HG03575 (cell line): ENCODE data around the gene RASGRP2.

ENCODE experiments used
- ATAC-seq: cut with Tn5 transposase; IDR thresholded peaks from one replicate; pipeline ENCODE4 v1.9.1; 2021; ENCODE audit not compliant: unreplicated experiment, insufficient number of reproducible peaks, low FRiP score; ENCODE audit errors: extremely low read depth

RASGRP2 gene

DNA sequence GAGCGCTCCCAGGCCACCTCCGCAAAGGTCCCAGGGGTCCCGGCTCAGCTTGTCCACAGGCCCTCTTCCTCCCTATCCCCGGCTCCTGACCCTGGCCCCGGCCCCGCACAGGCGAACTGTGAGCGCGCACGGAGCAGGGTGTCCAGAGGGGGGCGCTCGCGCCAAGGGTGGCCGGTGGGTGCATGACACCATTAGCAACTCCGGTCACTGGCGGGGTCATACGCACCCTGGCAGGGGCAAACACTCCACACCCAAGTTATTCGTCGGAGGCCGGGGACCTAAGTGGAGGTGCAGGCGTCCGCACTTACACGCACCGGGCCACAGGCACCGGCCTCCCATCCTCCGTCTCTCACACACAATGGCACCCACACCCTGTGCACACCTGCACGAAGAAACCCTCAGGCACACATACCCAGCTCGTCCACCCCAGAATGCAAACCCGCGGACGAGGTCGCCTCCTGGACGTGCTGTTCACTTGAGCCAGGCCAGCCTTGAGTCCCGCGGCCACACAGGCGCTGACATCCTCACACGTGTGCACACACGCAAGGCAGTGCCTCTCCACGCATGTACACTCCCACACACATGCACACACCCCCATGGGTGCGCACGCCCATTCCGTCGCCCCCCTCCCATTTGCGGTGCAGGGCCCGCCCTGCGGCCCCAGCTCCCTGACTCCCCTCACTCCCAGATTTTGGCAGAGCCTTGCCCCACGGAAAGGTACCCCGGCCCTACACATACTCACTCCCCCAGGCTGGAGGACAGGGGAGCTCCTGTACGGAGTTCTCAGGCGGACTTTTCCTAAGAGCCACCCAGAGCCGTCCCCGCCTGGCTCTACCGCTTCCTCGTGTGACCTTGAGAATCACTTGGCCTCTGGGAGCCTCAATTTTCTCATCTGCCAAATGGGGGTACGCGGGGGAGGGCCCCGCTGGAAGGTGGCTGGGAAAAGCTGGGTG, at the start of gene RASGRP2:
TSS of gene RASGRP2 (minus strand) at position 552 of the 953 bp plus-strand sequence. CDS start 1,276 bp downstream, outside the sequence.
- ATAC-seq, result no peak

DNA sequence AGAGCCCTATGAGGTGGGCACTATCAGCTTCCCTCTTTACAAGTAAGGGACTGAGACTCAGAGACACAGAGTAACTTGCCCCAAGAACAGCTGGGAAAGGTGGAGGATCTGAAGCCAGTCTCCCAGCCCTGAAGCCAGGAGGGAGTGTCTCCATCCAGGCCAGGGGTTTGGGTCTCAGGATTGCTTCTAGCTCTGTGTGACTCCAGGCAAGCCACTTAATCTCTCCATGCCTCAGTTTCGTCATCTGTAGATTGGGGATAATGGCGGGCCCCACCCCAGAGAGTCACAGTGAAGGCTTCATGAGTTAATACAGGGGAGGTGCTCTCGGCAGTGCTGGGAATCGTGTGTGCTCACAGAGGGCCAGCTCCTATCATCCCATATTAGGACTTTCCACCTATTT, 48.5 kb upstream of the RASGRP2 start:
- no peak for ATAC-seq

DNA sequence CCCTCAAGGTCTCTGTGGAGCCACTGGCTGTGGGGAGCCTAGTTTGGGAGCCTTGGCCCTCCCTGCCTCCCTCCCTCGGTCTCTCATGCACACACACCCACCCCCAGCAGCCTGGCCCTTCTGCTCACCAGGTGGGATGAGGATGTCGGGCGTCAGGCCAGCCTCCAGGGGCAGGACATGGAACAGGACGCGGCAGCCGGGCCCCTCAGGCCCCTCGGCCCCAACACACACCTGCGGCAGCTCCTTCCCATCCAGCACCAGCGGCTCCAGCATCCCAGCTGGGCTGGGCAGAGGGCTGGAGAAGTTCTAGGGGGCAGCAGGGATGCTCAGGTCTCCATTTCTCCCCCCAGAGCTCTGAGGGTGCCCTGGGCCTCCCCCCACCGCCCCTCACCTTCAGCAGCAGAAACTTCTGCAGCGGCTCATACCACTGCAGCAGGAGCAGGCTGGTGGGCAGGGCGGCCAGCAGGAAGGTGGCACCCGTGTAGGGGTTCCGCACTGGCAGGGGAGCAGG, 47.9 kb upstream of the RASGRP2 start:
- ATAC-seq, result no peak

DNA sequence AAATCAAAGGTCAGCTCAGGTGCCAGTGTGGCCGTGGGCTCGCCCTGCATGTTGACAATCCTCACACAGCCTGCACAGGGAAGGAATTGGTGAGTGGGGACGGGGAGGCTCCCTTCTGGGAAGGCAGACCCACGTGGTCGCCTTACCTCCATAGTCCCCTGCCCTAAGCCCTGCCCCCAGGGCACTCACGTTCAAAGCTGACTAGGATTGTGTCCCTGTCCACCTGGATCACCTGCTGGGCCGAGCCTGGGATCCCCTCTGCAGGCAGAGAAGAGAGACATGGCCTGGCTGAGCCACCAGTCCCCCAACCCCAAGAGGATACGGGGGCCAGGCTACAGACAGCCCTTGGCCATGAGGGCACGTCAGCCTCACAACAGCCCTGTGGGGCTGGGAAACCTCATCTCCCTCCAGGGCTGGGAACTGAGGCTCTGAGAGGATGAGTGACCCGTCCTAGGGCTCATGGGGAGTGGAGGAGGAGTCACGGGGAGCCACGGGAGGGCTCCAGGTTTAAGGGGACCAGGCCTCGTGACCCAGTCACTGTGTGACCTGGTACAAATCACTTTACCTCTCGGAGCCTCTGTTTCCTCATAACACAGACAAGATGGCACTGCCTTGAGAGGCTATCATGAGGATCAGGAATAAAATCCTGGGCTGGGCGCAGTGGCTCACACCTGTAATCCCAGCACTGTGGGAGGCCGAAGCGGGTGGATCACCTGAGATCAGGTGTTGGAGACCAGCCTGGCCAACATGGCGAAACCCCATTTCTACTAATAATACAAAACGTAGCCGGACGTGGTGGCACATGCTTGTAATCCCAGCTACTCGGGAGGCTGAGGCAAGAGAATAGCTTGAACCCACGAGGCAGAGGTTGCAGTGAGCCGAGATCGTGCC, 46.5 kb upstream of the RASGRP2 start:
- no peak for ATAC-seq

DNA sequence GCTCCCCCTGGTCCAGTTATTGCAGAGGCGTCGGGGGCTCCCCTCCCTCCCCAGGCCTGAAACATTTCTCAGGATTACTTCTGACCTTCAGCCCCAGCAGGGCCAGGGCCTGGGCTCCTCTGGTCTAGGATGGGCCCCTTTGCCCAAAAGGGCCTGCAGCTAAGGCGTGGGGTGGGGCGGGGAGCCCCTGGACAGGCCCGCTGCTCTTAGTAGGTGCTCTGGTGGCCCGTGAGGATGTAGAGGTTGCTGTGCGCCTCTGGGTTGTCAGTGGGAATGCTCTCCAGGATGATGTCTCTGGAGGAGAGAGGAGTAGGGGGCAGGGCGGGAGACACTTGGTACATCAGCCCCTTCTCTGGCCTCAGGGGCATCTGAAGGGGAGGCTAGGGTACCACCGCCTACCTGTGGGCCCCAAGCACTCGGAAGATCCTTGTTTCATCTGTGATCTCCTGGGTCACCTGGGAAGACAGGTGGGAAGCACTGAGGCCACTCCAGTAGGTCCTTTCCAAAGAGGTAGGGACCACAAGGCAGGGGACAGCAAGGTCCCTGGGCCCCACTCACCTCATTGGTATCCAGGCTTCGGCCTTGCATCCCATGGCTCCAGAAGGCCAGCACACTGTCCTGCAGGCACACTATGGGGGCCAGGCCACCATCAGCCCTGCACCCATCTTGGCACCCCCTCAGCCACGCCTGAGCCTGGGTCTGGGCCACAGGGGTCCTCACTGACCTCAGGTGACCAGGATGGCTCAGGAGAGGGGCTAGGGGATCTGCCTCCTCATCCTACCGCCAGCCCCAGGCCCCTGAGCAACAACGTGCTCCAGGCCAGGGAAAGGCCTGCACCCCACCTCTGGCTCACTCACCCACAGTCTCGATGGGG, 45.6 kb upstream of the RASGRP2 start:
- no peak for ATAC-seq

DNA sequence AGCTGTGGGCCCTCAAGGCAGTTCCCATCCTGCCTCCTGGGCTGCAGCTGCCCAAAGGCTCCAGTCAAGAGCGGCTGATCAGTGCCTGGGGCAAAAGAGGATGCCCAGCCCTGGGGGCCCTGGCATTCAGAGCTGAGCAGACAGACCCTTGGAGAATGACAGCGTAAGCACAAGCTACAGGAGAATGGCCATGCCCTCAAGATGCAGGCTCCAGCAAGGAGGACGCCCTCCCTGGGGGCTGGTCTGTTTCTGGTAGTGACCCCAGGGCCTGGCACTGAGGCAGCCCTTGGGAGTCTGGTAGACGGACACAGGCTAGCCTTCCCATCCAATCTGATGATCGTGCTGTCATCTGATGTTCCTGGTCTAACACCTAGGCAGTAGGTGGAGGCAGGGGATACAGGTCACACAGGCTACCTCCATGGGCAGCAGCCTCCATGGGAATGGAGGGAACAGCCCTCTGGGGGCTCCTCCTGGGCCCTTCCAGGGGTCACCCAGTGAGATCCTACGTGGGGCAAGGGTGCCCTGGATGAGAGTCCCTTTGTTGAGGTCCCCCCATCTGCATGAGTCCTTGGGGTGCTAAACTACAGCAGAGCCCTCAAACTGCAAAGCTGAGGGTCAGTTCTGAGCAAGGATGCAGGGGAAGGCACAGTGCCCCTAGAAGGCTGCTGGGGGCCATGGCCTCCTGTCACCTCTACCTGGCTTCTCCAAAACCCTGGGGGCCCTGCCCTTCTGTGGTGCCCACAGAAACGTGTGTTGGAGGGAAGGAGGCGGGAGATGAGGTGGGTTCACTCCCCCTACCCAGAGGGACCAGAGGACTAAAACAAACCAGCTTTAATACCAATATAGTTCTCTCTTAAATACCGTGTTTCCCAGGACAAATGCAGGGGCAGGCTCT, 44.6 kb upstream of the RASGRP2 start:
- no peak for ATAC-seq

DNA sequence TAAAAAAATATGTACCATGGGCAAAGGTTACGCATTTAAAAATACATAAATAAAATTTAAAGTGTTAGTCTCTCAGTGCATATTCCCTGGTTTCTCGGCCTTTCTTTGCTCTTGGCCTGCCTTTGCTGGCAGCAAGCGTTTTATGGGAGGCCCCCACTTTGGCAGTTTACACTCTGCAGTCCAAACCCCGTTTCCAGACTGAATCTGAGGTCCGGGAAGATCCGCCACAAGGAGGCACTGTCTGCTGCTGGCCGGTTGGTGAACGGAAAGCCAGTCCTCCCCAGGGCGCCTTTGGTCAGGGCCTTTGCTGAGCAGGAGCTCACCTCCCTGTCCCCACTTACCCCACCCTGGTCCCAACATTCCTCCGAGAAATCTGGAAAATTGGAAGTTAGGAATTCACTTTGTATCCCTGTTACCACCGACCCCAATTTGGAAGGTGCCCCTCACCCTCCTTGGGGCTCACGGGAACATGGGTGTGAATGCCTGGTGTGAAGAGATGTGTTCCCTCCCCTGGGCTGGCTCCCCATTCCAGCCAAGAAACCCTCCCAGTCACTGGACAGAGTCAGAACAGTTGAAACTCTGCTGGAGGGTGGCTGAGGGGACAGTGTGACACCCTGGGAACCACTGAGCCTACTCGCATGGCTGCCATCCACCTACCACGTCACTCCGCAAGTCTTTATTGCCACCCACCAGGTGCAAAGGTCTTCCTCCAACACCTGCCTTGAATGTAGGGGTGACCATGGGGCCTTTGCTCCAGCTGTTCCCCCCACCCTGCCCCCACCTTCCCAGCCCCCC, 43.8 kb upstream of the RASGRP2 start:
- no peak for ATAC-seq

DNA sequence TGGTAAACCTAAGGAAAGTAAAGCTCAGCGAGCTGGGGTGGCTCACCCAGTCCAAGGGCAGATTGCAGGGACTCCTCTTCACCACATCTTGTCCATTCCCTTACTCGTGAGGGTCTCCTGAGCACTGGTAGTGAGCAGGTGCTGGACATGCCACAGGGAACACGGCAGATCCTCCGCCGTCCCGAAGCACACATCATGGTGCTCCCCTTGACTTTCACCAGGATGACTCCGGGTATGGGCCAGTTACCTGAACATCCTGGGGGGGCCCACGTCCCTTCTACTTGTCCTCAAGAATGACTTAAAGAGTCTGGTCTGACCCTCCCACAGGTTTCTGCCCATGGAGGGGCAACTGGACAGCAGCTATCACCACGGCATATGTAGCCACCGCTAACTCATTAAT, 42.4 kb upstream of the RASGRP2 start:
- no peak for ATAC-seq

DNA sequence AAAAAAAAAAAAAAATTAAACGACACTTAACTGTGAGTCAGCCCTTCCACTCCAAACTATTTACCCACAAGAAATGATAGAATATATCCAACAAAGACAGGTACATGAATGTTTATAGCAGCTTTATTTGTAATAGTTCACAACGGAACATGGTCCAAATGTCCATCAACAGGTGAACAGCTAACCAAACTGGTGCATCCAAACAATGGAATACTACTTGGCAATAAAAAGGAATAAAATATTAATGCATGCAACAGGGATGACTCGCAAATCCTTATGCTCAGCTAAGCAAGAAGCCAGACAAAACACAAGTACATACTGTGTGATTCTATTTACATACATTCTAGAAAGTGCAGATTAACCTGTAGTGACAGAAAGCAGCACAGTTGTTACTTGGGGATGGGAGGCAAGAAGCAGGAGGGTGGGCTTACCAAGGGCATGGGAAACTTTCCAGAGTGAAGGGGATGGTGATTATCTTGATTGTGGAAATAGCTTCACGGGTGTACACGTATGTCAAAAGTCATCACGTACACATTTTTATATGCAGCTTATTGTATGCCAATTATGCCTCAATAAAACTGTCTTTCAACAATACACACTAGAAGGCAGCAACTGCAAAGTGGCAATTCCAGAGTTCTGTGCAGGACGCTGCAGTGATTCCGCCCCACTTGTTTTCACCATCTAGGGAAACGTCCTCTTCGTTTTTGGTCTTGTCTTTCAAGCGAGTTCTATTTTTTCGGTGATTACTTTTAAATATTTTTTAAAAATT, 41.1 kb upstream of the RASGRP2 start:
- ATAC-seq, result no peak

DNA sequence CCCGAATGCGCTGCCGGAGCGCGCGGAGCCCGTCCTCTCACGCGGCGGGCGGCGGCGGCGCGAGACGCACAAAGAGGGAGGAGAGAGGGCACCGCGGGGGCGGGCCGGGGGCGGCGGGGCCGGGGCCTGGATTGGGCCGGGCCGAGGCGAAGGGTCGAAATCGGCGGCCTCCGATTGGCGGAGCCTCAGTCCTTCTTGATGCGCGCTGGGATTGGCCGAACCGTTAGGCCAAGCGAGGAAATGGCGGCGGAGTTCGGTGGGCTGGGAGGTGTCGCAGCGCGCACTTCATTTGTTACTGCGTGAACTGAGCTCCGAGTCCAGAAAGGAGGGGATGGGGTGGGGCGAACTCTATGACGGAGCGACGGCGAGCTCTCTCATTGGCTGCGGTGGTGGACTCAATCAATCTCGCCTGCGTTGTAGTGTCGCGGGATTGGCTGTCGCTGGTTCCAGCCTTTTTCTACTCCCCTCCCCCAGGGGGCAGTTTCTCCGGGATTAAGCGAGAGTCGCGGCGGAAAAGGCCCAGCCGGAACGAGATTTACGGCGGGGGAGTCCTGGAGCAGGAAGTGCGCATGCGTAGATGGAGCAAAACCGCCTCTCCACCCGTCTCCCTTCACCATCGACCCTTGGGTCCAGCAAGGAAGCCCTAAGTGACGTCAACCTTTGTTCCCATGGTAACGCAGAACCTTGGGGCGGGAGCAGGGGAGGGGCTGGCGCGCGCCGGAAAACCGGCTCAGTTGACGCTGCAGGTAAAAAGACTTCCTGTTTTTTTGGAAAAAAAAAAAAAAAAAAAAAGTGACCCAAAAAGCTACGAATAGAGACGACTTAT, 34.7 kb upstream of the RASGRP2 start, which contains the start of gene SF1:
TSS of gene SF1 (minus strand) at position 70 of the 826 bp plus-strand sequence. CDS start 150 bp downstream, outside the sequence.
- ATAC-seq, result peak; percentile 35

DNA sequence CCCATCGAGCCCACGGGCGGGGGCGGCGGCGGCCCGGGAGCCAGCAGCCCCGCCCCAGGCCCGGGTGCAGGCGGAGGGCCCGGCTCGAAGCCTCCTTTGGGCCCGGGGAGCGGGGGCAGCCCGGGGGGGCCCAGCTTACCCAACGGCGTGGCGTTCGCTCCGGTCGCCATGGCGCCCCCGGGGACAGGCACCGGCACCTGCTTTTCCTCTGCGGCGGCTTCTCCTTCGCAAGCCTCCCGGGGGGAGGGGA, 34.2 kb upstream of the RASGRP2 start:
- ATAC-seq, result peak; percentile 1

DNA sequence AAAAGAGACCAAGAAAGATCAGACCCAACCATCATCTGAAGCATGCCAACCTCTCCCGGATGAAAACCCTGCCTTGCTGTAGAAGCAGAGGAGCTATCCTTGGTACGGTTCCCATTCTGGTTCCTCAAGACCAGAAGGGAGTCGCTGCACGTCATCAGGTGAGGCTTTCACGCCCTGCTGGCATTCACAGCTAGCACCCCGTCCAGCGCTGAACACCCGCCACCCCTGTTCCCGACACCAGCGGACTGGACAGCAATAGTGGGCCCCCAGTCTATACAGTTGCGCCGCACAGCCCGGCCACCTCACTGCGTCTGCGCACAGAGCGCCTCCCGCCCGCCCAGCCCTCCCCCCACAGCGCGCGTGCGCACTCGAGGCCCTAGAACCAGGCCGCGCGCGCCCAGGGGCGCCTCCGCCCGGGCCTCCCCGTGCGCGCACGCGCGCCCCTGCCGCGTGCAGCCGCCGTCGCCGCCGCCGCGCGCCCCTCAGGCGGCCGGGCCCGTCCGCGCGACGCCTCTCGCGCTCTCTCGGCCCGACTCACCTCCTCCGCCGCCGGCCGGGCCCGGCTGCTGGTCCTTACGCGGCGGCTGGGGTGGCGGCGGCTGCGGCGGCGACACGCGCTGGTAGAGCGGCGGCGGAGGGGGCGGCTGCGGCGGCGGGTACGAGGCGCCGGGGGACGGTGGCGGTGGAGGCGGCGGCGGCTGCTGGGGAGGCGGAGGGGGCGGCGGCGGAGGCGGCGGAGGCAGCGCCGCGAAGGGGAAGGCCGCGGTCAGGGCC, 33.7 kb upstream of the RASGRP2 start:
- no peak for ATAC-seq

DNA sequence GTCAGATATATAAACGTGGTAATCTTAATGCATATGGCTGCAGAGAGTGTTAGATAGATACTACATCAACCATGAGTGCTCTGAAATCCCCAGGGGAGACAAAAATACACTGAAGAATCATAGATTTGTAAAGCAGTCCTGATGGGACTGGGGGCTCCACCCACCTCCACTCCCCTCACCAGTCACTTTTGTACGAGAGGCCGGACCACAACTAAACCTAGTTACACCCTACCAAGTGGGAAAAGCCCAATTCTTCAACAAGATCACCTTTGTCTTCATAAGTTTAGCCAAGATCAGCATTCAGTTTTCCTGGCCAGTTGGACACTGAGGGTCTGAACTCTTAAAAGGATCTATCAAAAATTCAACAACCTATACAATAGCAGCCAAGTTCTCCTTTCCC, 32.9 kb upstream of the RASGRP2 start:
- ATAC-seq, result no peak

DNA sequence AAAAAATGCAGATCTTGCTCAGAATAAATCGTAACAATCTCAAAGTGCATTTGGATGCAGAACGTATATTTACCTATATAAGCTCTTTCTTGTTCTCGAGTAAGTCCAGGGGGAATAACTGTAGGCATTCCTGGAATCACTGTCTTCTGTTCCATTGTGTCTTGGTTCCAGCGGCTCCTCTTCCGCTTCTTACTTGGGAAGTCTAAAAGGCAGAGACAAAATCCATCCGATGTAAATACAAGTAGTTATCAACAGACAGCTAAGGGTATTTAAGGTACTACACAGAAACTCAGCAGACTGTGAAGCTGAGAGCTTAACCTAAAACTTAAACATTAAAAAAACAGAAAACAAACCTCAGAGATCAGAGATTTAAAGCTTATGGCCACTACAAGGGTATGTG, 32.5 kb upstream of the RASGRP2 start:
- ATAC-seq, result no peak

DNA sequence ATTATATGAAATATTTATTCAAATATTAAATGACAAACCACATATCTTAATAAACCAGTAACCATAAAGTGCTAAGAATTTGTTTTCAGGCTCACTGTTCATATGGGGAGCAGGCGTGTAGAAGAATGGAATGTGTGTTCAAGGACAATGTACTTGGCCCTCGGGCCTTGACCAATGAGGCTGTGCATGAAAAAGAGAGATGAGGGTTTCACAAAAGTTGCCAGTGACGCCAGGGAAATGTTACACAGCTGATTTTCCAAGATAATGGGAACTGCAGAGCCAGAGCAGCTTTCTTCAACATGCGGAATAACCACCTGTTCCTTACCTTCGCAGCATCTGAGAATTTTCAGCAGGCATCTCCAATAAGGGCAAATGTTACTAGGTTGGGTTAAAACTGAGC, 30.2 kb upstream of the RASGRP2 start:
- ATAC-seq, result no peak
